GM13976 (cell line): ENCODE measurements around the gene NCAM2.

Experiments used
- DNase-seq: peaks from one replicate; pipeline ENCODE4 v3.0.0; 2012; ENCODE audit warnings: low spot score
- in situ Hi-C: fragments of 300-500 bp; cut with MboI; formaldehyde crosslinking; loops from one replicate; pipeline ENCODE4 v1.12.0; 2022; ENCODE audit warnings: low sequenced_read_pairs, mixed read lengths, inconsistent platforms; ENCODE audit not compliant: unreplicated experiment
- TF ChIP-seq, protein P1 (sequence below): IDR thresholded peaks from 2 replicates; pipeline ENCODE4 v1.5.1; 2012; ENCODE audit warnings: borderline replicate concordance, mild to moderate bottlenecking; ENCODE audit not compliant: insufficient read depth; ENCODE audit errors: extremely low read depth, missing control alignments, control extremely low read depth

NCAM2 gene

DNA sequence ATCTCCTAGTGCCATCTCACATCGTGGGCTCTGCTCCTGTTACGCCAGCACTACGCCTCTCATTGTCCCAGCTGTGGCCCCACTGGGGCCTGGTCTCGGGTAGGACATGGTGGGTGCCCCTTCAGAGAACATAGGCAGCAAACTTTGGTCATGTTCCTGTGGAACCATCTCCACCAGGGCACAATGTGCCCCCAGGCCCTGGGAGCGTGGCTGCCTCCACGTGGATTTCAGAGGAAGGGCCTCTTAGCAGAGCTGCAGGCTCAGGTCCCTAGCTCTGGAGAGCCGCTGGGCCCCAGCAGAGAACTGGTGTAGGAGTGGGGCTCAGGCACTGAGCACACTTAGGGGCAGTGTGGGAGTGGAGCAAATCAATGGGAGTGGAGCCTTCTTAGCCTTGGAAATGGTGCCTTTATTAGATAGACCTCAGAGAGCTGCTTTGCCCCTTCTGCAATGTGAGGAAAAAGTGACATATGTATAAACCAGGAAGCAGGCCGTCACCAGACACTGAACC lies 460.0 kb downstream of the NCAM2 start:
- DNase-seq: no peak
- TF ChIP-seq, protein P1, sequence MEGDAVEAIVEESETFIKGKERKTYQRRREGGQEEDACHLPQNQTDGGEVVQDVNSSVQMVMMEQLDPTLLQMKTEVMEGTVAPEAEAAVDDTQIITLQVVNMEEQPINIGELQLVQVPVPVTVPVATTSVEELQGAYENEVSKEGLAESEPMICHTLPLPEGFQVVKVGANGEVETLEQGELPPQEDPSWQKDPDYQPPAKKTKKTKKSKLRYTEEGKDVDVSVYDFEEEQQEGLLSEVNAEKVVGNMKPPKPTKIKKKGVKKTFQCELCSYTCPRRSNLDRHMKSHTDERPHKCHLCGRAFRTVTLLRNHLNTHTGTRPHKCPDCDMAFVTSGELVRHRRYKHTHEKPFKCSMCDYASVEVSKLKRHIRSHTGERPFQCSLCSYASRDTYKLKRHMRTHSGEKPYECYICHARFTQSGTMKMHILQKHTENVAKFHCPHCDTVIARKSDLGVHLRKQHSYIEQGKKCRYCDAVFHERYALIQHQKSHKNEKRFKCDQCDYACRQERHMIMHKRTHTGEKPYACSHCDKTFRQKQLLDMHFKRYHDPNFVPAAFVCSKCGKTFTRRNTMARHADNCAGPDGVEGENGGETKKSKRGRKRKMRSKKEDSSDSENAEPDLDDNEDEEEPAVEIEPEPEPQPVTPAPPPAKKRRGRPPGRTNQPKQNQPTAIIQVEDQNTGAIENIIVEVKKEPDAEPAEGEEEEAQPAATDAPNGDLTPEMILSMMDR: no peak
- in situ Hi-C loops: no loop called here

DNA sequence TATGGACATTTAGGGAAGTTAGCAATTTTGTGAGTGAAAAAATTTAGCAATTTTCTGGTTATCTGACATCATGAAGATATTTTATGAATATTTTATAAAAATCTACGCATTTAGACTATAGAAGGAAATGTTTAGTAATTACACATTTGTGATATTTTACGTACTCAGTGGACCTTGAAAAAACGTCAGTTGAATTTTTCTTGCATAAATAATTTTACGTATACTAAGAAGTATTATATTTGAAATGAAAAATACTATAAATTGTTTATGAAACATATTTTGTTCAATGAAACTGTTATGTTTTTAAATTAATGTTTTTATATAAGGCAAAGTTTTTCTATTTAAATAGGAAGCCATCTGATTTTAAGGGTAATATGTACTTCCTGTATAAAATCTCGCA lies 462.8 kb downstream of the NCAM2 start:
- in situ Hi-C loops: no loop called here
- no peak for DNase-seq
- TF ChIP-seq, protein P1: no peak

DNA sequence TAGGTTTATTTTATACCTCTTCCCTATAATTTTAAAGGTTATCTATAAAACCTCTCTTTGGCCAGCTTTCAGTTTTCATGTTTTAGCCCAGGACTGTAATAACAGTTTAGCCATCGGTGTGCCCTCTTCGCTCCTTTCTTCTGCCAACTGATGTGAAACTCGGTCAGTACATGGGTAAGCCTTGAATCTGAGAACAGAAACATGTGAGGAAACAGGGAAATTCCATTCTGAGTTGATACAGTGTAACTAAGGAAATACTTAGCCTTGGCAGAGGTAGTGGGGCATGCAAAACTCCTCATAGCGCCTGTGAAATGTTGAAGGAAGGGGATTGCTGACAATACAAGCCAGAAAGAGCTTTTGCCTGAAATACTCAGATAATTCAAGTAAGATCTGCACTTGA lies 465.2 kb downstream of the NCAM2 start:
- TF ChIP-seq, protein P1: no peak
- no peak for DNase-seq
- in situ Hi-C loops: no loop called here

DNA sequence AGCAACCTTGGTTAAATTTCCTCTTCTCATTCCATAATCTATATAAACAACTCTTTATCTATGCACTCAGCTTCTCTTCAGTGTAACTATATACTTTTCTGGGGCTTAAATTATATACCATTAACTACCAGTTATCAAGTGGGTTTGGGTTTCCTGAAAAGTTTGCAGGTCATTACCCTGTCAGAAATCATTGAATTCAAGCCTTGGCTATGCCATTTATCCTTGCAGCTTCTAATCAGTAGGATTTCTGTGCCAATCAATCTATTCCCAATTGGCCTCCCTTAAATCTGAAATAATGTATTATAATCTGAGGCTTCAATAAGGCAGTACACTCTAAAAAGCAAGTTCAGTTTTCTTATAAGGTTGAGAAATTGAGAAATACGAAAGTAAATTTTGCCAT lies 466.5 kb downstream of the NCAM2 start:
- in situ Hi-C loops: no loop called here
- no peak for DNase-seq
- TF ChIP-seq, protein P1: no peak

DNA sequence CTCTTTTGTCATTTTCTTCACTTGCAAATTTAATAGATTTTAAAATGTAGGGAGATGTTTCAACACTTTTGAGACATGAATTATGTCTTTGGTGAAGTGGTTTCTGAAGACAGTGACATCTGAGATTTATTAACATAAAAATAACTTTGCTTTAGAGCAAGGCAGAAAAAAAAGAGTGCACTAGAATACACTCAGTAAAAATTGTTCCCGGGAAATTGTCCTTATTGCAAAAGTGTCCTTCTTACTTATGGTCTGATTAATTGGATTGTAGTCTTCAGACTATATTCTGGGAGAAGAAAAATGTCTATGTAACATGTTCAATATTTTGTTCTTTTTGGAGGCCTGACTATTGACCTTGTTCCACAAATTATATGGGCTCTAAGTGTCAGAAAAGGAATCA lies 468.5 kb downstream of the NCAM2 start:
- in situ Hi-C loops: no loop called here
- TF ChIP-seq, protein P1: no peak
- no peak for DNase-seq

DNA sequence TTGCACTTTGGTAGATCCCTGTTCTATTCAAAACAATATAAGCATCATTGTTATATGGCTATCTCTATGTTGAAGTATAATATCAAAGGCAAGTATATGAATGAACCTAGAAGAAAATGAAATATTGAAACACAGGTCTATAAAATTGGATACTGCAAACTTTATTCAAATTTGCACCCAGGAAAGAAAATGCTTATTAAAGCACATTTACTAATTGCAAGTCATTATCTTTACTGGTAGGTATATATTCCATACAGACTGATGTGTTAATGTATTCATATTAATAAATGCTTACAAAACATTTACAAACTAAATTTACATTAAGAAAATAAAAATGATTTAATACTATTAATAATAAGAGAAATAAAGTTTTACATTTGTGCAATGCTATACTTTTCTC lies 469.8 kb downstream of the NCAM2 start:
- in situ Hi-C loops: no loop called here
- TF ChIP-seq, protein P1: no peak

DNA sequence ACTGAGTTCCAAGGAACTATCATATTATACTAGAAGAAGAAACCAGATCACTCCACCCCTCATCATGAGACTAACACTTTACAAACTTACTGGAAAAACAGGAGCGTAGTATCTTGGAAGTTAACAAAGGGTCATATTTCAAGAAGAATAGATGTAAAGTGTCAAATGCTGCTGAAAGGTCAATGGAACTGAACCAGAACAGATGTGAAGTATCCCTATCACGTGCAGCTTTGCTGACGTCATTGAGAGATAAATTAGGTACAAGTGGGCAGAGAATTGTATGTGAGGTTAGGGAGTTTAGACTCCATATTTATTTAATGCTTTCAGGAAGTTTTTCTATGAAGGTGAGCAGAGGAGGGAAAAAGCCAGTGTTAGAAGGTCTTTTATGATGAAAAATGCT lies 483.0 kb downstream of the NCAM2 start:
- in situ Hi-C loops: no loop called here
- DNase-seq: no peak
- TF ChIP-seq, protein P1: no peak

More for the DNA sequence above, 469.8 kb downstream of the NCAM2 start:
- DNase-seq: no peak
